H9 (cell line): ENCODE results near the gene RC3H1. TPM values are rescaled to one million over a fixed set of nuclear protein-coding genes. Genes with fewer than 3 reads are reported as not detected.

ENCODE experiments used
- DNase-seq: peaks from one replicate; pipeline ENCODE4 v3.0.0-alpha.2; 2017
- H2AFZ ChIP-seq: one replicate; pipeline ENCODE4 v1.6.1; 2013; ENCODE audit warnings: mild to moderate bottlenecking, low read length, control low read depth, moderate library complexity
- H2AK5ac ChIP-seq: 2 replicates; pipeline ENCODE4 v1.6.1; 2013; ENCODE audit warnings: low read length, control low read depth, mixed read lengths; ENCODE audit not compliant: insufficient read length
- H2BK120ac ChIP-seq: one replicate; pipeline ENCODE4 v1.6.1; 2013; ENCODE audit warnings: low read depth, mild to moderate bottlenecking, low read length, control low read depth, inconsistent platforms; ENCODE audit not compliant: poor library complexity, severe bottlenecking
- H2BK12ac ChIP-seq: 2 replicates; pipeline ENCODE4 v1.6.1; 2013; ENCODE audit warnings: low read length, control low read depth, mixed read lengths, low read depth; ENCODE audit not compliant: insufficient read length
- H2BK15ac ChIP-seq: 2 replicates; pipeline ENCODE4 v1.6.1; 2013; ENCODE audit warnings: low read depth, low read length, control low read depth
- H2BK20ac ChIP-seq: one replicate; pipeline ENCODE4 v1.6.1; 2013; ENCODE audit warnings: low read depth, mild to moderate bottlenecking, low read length, control low read depth, inconsistent platforms; ENCODE audit not compliant: poor library complexity, severe bottlenecking
- H2BK5ac ChIP-seq: 2 replicates; pipeline ENCODE4 v1.6.1; 2013; ENCODE audit warnings: low read length, control low read depth, mixed read lengths; ENCODE audit not compliant: insufficient read length
- H3K14ac ChIP-seq: 2 replicates; pipeline ENCODE4 v1.6.1; 2013; ENCODE audit warnings: low read length, control low read depth; ENCODE audit not compliant: insufficient read depth
- H3K18ac ChIP-seq: 2 replicates; pipeline ENCODE4 v1.6.1; 2013; ENCODE audit warnings: low read depth, mild to moderate bottlenecking, mixed read lengths, low read length, control low read depth; ENCODE audit not compliant: insufficient read length
- H3K23ac ChIP-seq: 2 replicates; pipeline ENCODE4 v1.6.1; 2013; ENCODE audit warnings: low read length, control low read depth, mixed read lengths, low read depth; ENCODE audit not compliant: insufficient read length
- H3K23me2 ChIP-seq: 2 replicates; pipeline ENCODE4 v1.6.1; 2013; ENCODE audit warnings: low read depth, mild to moderate bottlenecking, mixed read lengths, low read length, control low read depth; ENCODE audit not compliant: insufficient read length, poor library complexity, severe bottlenecking
- H3K27ac ChIP-seq: 2 replicates; pipeline ENCODE4 v1.5.1; 2013; ENCODE audit warnings: low read length, control low read depth, mixed read lengths, low read depth; ENCODE audit not compliant: insufficient read length
- H3K27me3 ChIP-seq: 2 replicates; pipeline ENCODE4 v1.6.1; 2013; ENCODE audit warnings: low read length, control low read depth, inconsistent platforms; ENCODE audit not compliant: insufficient read depth
- H3K4ac ChIP-seq: 2 replicates; pipeline ENCODE4 v1.6.1; 2013; ENCODE audit warnings: low read depth, mild to moderate bottlenecking, control low read depth, inconsistent platforms, low read length, moderate library complexity
- H3K4me1 ChIP-seq: 2 replicates; pipeline ENCODE4 v1.6.1; 2013; ENCODE audit warnings: low read length, control low read depth, inconsistent platforms; ENCODE audit not compliant: insufficient read depth
- H3K4me2 ChIP-seq: 2 replicates; pipeline ENCODE4 v1.6.1; 2013; ENCODE audit warnings: low read length, control low read depth, mixed read lengths; ENCODE audit not compliant: insufficient read length, insufficient read depth
- H3K56ac ChIP-seq: 2 replicates; pipeline ENCODE4 v1.6.1; 2013; ENCODE audit warnings: low read depth, mild to moderate bottlenecking, mixed read lengths, low read length, control low read depth; ENCODE audit not compliant: insufficient read length
- H3K79me1 ChIP-seq: 2 replicates; pipeline ENCODE4 v1.6.1; 2013; ENCODE audit warnings: low read depth, mild to moderate bottlenecking, moderate library complexity, low read length, control low read depth, inconsistent platforms; ENCODE audit not compliant: insufficient read depth, poor library complexity, severe bottlenecking
- H3K79me2 ChIP-seq: 2 replicates; pipeline ENCODE4 v1.6.1; 2013; ENCODE audit warnings: low read length, control low read depth, inconsistent platforms; ENCODE audit not compliant: insufficient read depth
- H3K9ac ChIP-seq: 2 replicates; pipeline ENCODE4 v1.6.1; 2013; ENCODE audit warnings: low read length, control low read depth, mixed read lengths; ENCODE audit not compliant: insufficient read length; ENCODE audit errors: extremely low read depth
- H3K9me3 ChIP-seq: one replicate; pipeline ENCODE4 v1.6.1; 2013; ENCODE audit warnings: low read depth, low read length, inconsistent platforms; ENCODE audit not compliant: control insufficient read depth
- H3T11ph ChIP-seq: one replicate; pipeline ENCODE4 v1.6.1; 2013; ENCODE audit warnings: mild to moderate bottlenecking, low read length, control low read depth, inconsistent platforms
- H4K20me1 ChIP-seq: one replicate; pipeline ENCODE4 v1.6.1; 2013; ENCODE audit not compliant: control insufficient read depth, insufficient read length, insufficient read depth
- H4K5ac ChIP-seq: 2 replicates; pipeline ENCODE4 v1.6.1; 2013; ENCODE audit warnings: low read depth, mild to moderate bottlenecking, mixed read lengths, low read length, control low read depth; ENCODE audit not compliant: insufficient read length
- H4K8ac ChIP-seq: replicated peaks from 2 replicates; pipeline ENCODE4 v1.6.1; 2013; ENCODE audit warnings: low read length, control low read depth, mixed read lengths, low read depth; ENCODE audit not compliant: insufficient read length
- H4K91ac ChIP-seq: 2 replicates; pipeline ENCODE4 v1.6.1; 2013; ENCODE audit warnings: low read depth, mild to moderate bottlenecking, moderate library complexity, mixed read lengths, low read length, control low read depth; ENCODE audit not compliant: insufficient read length
- H3K27ac Mint-ChIP-seq, 3 experiments: 2 replicates in 2 of 3; 3 replicates in 1 of 3; pipeline ENCODE4 v1.8.0; 2020 to 2021; ENCODE audit warnings: mixed read lengths in 3 of 3, mild to moderate bottlenecking in 1 of 3, moderate library complexity in 1 of 3
- H3K27me3 Mint-ChIP-seq: 2 replicates; pipeline ENCODE4 v1.8.0; 2021; ENCODE audit warnings: low read depth, mild to moderate bottlenecking, moderate library complexity, mixed read lengths
- H3K36me3 Mint-ChIP-seq, 3 experiments: 2 replicates in 2 of 3; 3 replicates in 1 of 3; pipeline ENCODE4 v1.8.0; 2020 to 2021; ENCODE audit warnings: low read depth in 3 of 3, mixed read lengths in 3 of 3; ENCODE audit not compliant: insufficient read depth in 1 of 3
- H3K4me1 Mint-ChIP-seq, 2 experiments: 2 replicates each; pipeline ENCODE4 v1.8.0; 2020; ENCODE audit warnings: mixed read lengths in 2 of 2
- H3K4me3 Mint-ChIP-seq, 2 experiments: 2 replicates in 1 of 2; 3 replicates in 1 of 2; pipeline ENCODE4 v1.8.0; 2020 to 2021; ENCODE audit warnings: mild to moderate bottlenecking in 2 of 2, mixed read lengths in 2 of 2, moderate library complexity in 1 of 2
- H3K9me3 Mint-ChIP-seq, 2 experiments: 2 replicates in 1 of 2; 3 replicates in 1 of 2; pipeline ENCODE4 v1.8.0; 2020; ENCODE audit warnings: mild to moderate bottlenecking in 2 of 2, mixed read lengths in 2 of 2, moderate library complexity in 1 of 2
- WGBS: extraction: QIAGEN DNeasy Blood & Tissue Kit; methylation state at CpG from one replicate; pipeline ENCODE4 v1.1.7; 2013; ENCODE audit warnings: missing lambda C conversion rate, low lambda C conversion rate, mixed read lengths; ENCODE audit not compliant: insufficient read length; ENCODE audit errors: extremely low coverage; 5-methylcytosine and 5-hydroxymethylcytosine counted together
- total RNA-seq: library from RNA; stranded (reverse); gene quantifications from 2 replicates; pipeline ENCODE4 v1.2.1, GENCODE V29; 2021
- TF ChIP-seq, protein P1 (sequence below): fragments of 200-600 bp; sonication (generic); conservative IDR thresholded peaks from 3 replicates; pipeline ENCODE4 v1.8.0; 2021; ENCODE audit warnings: antibody characterized with exemption, mild to moderate bottlenecking

RC3H1 gene
- total RNA-seq, 1 experiment from 2014 or later, result 36.1 TPM

DNA sequence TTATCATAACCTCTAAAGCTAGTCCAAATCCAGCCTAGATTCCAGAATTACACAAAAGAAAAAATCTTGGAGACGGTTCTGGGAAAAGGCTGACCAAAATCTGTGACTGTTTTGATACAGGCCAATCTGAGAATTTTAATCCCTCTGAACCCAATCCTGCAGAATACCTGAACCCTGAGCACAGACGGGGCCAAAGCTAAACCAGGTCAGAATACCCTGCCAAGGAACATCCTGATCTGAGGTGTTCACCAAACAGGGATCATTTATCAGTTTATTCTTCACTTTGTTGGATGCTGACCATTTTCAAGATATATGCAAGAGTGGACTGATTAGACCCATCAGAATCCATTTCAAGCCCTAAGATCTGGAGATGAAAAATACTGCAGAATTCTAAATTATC, 3.6 kb downstream of the RC3H1 start:
- no peaks in the 10 kb centered on the region; the same call in 1 of the 2 replicates for H3K4me1 ChIP-seq
- no peak overlapping the region for H3K4me2 ChIP-seq
- H3K79me1 ChIP-seq, result peaks cover 4% of the 10 kb centered on the region
- peaks cover 14% of the 10 kb centered on the region for H3K79me2 ChIP-seq
- H3K27me3 Mint-ChIP-seq, result no peaks in the 10 kb centered on the region
- H2BK5ac ChIP-seq, result no peak overlapping the region
- WGBS, result no CpG with 5 or more reads among the region's 2 CpGs
- H3K4me1 Mint-ChIP-seq, result peaks cover 34 to 35% of the 10 kb centered on the region in 2 experiments
- H4K91ac ChIP-seq, result no peak overlapping the region
- no peak overlapping the region for H2BK120ac ChIP-seq
- no peak overlapping the region for H3T11ph ChIP-seq
- DNase-seq, result no peak
- H3K23ac ChIP-seq, result no peak overlapping the region
- H2AK5ac ChIP-seq, result no peak overlapping the region
- H3K23me2 ChIP-seq, result peaks cover 16% of the 10 kb centered on the region
- H4K8ac ChIP-seq, result no peak overlapping the region
- no peak overlapping the region for H4K5ac ChIP-seq
- H3K27ac Mint-ChIP-seq, result peak overlapping the region in 1 of 3 experiments; percentile 75; a peak in 1 of 7 replicates
- H2BK15ac ChIP-seq, result no peak overlapping the region
- no peak overlapping the region for H2AFZ ChIP-seq
- H3K56ac ChIP-seq, result no peak overlapping the region
- no peaks in the 10 kb centered on the region for H3K27me3 ChIP-seq
- no peak overlapping the region for H3K9ac ChIP-seq
- peaks cover 0 to 4% (median 4%) of the 10 kb centered on the region in 3 experiments; a peak in 3 of 7 replicates for H3K36me3 Mint-ChIP-seq
- no peak overlapping the region for H3K18ac ChIP-seq
- TF ChIP-seq, protein P1, sequence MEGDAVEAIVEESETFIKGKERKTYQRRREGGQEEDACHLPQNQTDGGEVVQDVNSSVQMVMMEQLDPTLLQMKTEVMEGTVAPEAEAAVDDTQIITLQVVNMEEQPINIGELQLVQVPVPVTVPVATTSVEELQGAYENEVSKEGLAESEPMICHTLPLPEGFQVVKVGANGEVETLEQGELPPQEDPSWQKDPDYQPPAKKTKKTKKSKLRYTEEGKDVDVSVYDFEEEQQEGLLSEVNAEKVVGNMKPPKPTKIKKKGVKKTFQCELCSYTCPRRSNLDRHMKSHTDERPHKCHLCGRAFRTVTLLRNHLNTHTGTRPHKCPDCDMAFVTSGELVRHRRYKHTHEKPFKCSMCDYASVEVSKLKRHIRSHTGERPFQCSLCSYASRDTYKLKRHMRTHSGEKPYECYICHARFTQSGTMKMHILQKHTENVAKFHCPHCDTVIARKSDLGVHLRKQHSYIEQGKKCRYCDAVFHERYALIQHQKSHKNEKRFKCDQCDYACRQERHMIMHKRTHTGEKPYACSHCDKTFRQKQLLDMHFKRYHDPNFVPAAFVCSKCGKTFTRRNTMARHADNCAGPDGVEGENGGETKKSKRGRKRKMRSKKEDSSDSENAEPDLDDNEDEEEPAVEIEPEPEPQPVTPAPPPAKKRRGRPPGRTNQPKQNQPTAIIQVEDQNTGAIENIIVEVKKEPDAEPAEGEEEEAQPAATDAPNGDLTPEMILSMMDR, result no peak
- H3K4me3 Mint-ChIP-seq, result no peak overlapping the region
- H2BK20ac ChIP-seq, result no peak overlapping the region
- no peak overlapping the region for H3K27ac ChIP-seq
- no peaks in the 10 kb centered on the region; a peak in 2 of 5 replicates for H3K9me3 Mint-ChIP-seq
- H4K20me1 ChIP-seq, result no peaks in the 10 kb centered on the region
- H3K9me3 ChIP-seq, result no peaks in the 10 kb centered on the region
- H3K14ac ChIP-seq, result no peak overlapping the region
- H2BK12ac ChIP-seq, result no peak overlapping the region
- no peak overlapping the region for H3K4ac ChIP-seq
